HG03342 (cell line): Measurements from ENCODE around the gene EEFSEC.

Experiments used
- ATAC-seq: cut with Tn5 transposase; IDR thresholded peaks from one replicate; pipeline ENCODE4 v1.9.1; 2021; ENCODE audit warnings: mild to moderate bottlenecking, moderate library complexity; ENCODE audit not compliant: unreplicated experiment

The EEFSEC gene

GRCh38 chr3:128362026-128362965, 209.0 kb downstream of the EEFSEC start:
- ATAC-seq = no peak

GRCh38 chr3:128364291-128364690, 211.0 kb downstream of the EEFSEC start:
- no peak for ATAC-seq

GRCh38 chr3:128364808-128365360, 211.6 kb downstream of the EEFSEC start:
- no peak for ATAC-seq

- ATAC-seq = no peak
Measured at GRCh38 chr3:128366136-128366535, 212.9 kb downstream of the EEFSEC start.

DNA sequence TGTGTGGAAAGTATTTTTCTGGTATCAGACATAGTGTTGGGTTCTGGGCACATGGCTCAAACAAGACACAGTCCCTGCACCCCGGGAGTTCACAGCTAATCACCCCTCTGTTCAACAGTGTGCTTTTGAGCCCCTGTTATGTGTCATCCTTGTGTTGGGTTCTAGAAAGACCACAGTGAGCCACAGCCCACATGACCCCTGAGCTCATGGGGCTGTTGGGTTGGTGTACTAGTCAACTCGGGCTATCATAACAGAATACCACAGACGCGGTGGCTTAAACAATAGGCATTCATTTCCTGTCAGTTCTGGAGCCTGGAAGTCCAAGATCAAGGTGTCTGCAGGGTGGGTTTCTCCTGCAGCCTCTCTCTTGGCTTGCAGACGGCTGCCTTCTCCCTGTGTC, 213.4 kb downstream of the EEFSEC start:
- ATAC-seq = no peak

DNA sequence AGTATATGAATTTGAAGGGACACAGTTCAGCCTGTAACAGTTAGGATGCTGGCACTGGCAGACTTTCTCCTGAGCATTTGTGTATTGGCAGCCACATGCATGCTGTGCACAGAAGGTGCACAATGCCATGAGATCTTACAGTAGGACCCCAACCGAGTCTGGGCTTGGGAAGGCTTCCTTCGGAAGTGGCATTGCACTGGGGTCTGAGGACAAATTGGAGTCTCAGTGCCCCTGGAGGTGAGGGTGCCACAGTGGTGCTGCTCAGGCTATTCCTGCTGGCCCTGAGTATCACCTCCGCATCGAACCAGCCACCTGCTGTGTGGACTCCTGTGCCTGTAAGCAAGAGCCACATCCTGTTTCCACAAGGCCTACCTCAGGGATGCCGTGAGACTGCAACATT, 213.9 kb downstream of the EEFSEC start:
- ATAC-seq = no peak

GRCh38 chr3:128367761-128368160, 214.5 kb downstream of the EEFSEC start:
- no peak for ATAC-seq

- ATAC-seq = no peak
Measured at GRCh38 chr3:128368626-128369025, 215.3 kb downstream of the EEFSEC start.

DNA sequence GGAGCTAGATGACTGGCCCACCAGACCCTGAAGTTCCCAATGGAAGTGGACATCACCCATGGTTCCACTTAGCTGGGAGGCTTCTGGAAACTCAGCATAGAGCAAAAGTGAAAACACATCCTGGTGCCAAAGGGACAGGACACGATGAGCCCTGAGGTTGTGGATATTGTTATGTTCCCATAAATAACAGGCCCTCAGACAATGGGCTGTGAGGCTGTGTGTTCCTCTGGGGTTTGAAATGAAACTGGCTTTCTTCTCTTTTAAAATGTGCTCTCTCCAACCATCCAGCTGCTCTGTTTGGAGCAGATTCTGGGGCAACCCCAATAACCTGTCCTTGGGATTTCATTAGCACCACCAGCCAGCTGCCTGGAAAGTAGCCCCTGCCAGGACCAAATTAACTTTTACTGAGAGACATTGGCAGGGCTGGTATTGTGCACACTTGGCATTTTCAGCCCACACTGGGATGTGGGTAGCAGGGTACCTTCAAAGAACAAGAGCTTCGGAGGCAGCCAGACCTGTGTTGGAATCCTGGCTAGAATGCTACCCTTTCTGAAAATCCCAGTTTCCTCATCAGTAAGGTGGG, 215.9 kb downstream of the EEFSEC start:
- no peak for ATAC-seq

GRCh38 chr3:128369881-128370642, 216.8 kb downstream of the EEFSEC start:
- ATAC-seq = no peak

GRCh38 chr3:128372281-128372680, 219.0 kb downstream of the EEFSEC start:
- ATAC-seq = no peak

DNA sequence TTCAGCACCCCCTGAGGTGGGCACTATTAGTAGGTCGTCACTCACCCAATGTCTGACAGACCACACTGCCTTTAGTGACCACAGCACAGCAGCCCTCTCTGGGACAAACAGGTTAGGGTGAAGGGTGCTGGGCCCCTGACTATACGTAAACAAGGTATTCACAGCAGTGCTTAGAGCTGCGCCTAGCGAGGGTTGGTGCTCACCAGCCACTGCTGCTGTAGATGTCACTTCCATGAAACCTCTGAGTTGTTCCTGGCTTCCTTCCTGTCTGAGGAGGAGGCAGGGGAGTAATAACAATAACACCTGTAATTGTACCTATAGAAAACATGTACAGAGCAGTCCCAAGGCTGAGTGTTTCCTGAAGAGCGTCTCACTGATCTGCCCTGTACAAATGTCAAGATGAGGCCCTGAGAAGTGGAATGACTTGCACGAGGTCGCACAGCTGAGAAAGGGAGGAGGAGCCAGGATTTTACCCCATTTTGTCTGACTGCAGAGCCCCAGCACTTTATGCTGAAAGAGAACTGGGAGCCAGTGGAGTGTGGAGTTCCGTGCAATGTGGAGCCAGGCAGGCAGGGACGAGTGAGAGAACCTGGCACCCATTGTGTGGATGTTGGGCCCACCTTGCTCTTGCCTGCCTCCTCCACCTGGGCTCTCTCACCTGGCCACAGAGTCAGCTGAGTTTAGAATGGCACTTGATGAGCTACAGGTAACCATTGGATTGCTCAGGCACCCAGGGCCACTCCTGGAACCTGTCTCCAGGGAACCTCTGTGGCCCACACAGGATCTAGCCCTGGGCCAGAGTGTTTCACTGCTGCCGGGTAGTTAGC, 219.6 kb downstream of the EEFSEC start:
- ATAC-seq = no peak

DNA sequence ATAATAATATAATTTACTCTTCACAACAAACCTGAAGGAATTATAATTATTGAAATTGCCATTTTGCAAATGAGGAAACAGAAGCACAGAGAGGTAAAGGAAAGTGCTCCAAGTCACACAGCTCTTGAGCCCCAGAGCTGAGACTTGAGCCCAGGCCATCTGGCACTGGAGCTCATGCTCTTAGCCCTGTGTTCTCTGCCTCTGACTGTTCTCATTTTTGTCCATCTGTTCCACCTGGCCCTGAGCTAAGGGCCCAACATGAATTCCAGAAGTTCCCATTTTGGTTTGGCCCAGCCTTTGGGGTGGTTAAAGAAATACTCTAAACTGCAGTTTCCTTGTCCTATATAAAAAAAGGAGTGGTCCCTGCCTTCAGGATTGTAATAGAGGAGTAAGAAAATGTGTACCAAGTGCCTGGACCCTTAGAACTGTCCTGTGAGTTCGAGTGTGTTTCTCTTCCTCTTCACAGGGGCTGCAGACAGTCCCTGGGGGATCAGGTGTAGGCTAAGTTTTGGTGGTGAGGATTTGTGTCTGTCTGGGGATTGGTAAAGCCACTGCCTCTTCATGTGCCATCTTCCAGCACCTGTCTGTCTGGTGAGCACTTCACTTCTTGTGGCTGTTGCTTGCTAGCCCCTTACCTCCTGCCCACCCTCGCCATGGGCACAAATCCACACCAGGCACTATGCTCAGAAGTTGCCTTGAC, 221.6 kb downstream of the EEFSEC start:
- no peak for ATAC-seq

DNA sequence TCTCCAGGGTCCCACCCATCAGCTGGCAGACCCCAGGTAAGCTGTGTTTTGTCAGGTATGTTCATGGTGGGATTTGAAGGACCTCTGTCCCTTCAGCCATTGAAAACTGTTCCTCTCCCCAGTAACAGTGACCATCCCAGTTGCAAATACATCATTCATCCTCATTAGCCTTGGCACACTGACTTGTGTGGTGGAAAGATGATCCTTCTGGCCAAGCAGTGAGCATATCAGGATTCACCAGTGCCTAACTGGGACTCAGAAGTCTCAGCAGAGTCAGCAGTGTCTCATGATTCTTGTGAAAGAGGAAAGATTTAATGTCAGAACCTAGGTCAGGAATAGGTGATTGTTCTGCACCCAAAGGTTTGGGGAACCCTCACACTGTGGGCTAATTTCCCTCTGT, 223.2 kb downstream of the EEFSEC start:
- no peak for ATAC-seq

GRCh38 chr3:128378631-128379347, 225.5 kb downstream of the EEFSEC start:
- no peak for ATAC-seq

DNA sequence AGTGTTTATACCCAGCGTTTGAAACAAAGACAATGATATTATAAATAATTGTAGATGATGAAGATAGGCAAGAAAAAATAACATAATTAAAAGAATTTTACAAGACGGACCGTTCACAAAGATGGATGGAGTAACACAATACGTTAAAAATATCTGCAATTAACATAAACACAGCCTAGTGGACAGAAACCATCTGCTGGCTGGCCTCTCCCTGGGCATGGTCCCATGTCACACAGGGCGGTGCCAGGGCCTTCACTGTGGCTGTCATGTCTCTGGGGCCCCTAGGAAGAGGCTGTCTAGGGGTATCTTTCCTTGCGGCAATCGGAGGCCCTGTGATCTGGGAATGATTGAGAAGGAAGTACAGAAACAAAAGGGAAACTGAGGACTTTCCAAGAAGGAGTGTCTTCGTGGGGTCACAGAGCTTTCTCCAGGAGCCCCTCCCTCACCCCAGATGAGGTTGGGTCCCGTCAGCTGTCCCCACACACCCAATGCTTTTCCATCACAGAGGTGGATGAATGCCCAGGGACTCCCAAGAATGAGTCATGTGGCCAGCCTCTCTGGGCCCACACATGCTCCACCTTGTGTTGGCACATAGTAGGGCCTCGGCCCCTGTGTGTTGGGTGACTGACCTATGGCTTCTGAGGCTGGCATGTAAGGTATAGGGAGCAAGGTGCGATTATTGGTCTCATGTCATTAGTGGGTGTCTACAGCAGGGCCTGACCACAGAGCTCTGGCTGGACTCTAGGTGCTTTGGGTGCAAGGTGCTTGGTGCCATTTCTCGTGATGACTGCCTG, 226.3 kb downstream of the EEFSEC start:
- ATAC-seq = no peak

DNA sequence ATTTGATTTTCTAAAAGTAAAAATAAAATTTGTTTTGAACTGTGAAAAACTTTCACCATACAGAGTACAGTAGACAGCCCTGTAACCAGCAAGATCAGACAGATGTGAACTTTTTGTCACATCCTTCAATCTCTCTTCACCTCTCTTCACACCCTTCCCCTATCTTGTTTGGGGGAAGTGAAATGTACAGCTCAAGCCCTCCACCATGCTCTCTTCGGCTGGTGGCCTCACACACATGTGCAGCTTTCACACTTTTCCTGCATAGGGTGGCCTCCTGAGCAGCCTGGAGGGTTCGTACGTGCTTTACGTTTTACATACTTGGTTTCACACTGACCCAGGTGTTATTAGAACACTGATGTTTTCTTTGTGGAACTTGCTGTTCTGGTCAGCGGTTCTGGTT, 227.0 kb downstream of the EEFSEC start:
- no peak for ATAC-seq

DNA sequence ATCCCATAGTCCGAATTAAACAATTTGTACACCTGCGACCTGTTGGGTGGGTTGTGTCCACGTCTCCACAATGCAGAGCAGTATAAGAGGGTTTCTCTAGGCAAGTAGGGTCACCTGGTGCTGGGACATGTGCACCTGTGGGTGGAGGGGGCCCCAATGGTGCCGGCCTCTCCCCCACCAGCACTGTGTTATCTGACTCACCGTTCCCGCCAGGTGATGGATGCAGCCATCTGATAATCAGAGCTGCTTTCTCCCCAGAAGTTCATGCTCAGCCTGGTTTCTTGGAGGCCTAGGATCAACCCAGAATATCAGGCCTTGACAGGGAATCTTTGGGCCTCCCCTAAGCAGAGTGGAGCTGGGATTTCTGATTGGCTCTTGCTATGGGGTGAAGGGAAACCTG, 227.4 kb downstream of the EEFSEC start:
- no peak for ATAC-seq
